Fibroblast of gingiva (primary cell): ENCODE measurements around the gene SRPX2.
"Not testable (repeated sequence)": the region's sequence is repeated elsewhere in the genome, so short reads cannot be mapped to it uniquely, and the experiment has no call there.

Experiments used
- DNase-seq: peaks from one replicate; pipeline ENCODE4 v3.0.0-alpha.2; 2011; ENCODE audit warnings: low read depth

Gene SRPX2

DNA sequence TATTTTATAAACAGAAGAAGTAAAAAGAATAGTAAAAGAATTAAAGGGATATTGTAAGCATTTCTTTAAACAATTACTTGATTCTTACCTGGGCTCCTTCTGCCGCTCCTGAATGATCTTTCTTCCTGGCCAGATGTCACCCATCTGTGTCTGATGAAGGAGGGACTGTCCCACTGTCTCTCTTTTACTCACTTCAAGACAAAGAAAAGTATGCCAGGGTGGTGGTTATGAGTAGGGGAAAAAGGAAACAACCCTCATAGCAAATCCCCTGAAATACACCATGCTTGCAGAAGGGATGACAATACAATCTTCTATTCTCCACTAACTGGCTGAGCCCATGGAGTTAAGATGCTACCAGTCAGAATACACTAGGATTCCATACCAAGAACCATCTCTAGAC, 56.8 kb downstream of the SRPX2 start:
- no peak for DNase-seq

DNA sequence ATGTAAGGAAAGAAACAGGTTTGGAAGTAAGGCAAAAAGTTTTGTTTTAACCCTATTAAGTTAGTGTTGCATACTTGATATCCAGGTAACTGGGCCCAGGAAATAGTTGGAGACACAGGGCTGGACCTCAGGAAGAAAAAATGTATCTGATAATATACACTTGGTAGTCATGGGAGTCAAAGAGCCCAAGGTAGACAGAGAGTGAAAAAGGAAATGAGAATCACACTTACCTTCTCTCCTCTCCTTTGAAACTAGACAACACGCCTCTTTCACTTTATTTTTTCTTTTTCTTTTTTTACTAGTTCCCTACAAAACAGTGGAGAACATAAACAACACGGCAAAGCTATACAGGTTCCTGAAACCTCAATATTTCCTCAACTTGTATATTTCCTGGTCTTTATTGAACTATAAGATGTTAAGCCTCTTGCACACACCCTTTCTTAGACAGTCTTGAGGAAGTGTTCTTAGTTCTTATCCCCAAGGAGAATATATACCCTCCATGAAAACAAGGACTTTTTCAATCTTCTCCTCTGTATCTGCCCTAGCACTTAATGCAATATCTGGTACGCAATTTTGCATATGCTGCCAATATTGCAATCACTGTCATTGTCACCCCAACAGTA, 60.7 kb downstream of the SRPX2 start:
- DNase-seq: no peak

DNA sequence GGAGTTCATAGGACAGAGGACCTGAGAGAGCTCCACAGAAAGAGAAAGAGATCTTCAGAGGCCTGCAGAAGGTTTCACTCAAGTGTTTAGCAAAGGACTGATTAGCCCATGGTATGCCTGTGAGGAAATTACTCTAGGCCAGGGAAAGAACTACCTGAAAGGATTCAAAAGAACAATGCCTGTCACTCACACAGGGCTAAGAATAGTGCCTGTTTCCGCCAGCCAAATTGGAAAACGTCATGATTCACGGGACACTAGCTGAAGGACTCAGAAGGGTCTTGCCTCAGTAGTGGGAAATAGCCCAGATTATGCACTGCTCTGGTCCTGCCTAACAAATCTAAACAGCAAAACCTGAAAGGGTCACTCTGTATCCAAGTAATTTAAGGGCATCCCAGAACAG, 66.8 kb downstream of the SRPX2 start:
- no peak for DNase-seq

DNA sequence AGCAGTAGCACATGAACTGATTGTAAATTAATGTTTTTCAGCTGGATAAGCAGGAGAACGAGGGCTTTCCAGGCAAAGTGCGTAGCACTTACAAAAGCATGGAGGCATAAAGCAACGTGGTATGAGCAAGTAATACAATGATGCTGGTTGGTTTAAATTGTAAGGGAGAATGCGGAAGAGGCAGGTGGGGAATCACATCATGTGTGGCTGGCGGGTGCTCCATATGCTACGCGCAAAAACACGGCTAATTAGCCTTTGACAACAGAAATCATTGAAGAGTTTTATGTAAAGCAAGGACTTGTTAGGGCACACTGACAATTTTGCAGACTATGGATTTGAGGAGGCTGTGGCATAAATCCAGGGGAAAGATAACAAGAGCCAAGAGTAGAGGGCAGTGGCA, 73.4 kb downstream of the SRPX2 start:
- DNase-seq: no peak

DNA sequence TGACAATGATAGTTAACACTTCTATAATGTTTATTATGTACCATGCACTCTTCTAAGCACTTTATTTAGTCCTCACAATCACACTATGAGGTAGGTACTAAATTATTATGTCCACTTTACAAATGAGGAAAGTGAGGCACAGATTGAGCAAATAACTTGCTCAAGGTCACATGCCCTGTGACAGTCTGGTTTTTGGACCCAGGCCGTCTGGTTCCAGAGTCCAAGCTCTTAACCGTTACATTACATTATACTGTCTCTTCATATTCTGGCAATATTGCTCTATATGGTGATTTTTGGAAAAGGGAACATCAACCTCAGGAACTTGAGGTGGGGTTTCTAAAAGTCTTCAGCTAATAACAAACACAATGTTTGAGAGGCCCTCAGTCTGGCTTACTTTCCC, 75.1 kb downstream of the SRPX2 start:
- DNase-seq: no peak

DNA sequence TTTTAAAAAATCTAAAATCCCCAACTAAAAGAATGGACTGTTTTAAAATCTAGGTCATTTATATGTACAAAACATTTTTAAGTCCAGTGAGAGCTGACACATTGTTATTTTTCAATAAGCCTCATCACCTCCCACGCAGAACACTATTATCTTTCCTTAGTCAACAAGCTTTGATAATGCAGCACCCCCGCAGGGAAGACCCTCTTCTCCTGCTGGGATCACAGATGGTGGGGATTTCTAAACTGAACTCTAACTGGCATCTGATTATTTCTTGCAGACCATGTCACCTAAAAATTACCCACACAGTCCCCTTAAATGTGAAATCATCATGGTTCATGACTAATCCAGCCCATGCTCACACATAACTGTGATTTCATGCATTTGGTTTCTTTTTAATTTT, 76.3 kb downstream of the SRPX2 start:
- DNase-seq: no peak

DNA sequence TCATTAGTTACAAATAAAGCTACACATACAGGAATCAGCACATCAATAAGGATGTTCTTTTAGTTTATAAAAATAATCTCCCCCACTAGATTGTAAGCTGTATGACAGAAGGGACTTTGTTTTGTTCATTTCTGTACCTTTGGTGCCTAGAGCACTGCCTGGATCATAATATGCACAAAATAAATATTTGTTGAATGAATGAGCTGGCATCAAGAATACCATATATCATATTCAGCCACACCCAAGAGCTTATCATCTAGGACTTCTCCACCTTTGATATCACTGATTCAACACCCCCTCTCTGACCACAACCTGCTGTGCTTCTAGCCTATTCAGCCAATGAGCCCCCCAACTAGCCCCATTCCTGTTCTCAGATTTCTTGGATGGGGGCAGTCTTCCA, 77.3 kb downstream of the SRPX2 start:
- no peak for DNase-seq

DNA sequence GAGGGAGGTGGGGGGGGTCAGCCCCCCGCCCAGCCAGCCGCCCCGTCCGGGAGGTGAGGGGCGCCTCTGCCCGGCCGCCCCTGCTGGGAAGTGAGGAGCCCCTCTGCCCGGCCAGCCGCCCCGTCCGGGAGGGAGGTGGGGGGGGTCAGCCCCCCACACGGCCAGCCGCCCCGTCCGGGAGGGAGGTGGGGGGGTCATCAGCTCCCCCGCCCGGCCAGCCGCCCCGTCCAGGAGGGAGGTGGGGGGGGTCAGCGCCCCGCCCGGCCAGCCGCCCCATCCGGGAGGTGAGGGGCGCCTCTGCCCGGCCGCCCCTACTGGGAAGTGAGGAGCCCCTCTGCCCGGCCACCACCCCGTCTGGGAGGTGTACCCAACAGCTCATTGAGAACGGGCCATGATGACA, 80.0 kb downstream of the SRPX2 start:
- not testable (repeated sequence) for DNase-seq
